CD4-positive, alpha-beta T cell treated with Interleukin-6 for 4 hours (primary cell): Measurements from ENCODE around the gene DOCK2.
A peak's percentile ranks its signal among the peaks of the same experiment; 100 is the strongest.

ENCODE experiments used
- DNase-seq: peaks from one replicate; pipeline ENCODE4 v3.0.0-alpha.2; 2020; ENCODE audit warnings: mixed read lengths

The DOCK2 gene

GRCh38 chr5:170008376-170008775 lies 371.3 kb downstream of the DOCK2 start:
- no peak for DNase-seq

- DNase-seq: no peak
These were observed 373.5 kb downstream of the DOCK2 start for GRCh38 chr5:170010595-170010994.

- no peak for DNase-seq
These were observed 374.7 kb downstream of the DOCK2 start for GRCh38 chr5:170011751-170012150.

DNA sequence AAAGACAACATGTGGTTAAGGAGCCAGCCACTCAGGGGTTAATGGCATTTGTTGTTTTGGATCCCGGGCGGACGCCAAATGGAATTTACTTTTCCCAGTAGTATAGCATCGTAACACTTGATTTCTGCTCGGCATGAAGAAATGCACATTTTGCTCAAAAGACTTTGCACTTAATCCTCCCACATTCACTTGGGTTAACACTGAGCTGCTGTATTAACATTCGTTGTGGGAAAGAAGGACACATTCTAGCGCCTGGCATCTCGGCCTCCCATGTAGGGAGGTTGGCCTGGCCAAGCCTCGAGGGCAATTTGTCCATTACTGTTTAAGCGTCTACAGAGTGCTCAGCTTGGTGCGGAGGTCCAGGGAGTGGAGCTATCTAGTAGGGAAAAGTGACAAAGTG lies 375.5 kb downstream of the DOCK2 start:
- DNase-seq: no peak

DNA sequence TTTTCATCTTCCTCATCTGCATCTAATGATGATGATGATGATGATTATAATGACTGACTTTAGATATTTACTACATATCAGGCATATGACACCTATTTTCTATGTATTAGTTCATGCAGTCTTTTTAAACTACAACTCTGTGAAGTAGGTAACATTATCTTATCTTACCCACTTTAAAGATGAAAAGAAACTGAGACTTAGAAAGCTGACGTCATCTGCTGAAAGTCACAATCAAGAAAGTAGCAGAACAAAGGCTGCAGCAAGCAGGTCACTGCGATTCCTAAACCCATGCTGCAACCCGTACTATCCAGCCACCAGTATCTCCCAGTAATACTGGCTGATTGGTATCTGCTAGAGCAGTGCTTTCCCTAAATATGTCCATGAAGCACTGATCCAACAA lies 383.3 kb downstream of the DOCK2 start:
- no peak for DNase-seq

DNA sequence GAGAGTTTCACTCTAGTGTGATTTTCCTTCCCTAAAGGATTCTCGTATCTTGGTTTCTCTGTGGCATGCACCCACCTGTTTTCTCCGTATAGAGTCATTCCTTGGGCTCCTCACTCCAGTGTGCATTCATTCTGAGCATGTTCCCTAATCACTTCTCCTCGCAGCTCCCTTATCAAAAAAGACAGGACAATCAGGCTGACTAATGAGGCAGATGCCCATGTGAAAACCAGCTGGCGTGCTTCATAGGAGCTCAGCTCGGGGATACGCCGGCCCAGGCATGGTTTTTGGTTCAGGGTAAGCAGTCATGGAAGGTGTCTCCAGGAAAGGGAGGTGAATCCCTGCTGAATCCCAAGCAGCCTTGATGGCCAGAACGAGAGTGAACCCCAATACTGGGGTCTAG lies 384.4 kb downstream of the DOCK2 start:
- no peak for DNase-seq

GRCh38 chr5:170025853-170026252 lies 388.8 kb downstream of the DOCK2 start:
- DNase-seq: no peak

DNA sequence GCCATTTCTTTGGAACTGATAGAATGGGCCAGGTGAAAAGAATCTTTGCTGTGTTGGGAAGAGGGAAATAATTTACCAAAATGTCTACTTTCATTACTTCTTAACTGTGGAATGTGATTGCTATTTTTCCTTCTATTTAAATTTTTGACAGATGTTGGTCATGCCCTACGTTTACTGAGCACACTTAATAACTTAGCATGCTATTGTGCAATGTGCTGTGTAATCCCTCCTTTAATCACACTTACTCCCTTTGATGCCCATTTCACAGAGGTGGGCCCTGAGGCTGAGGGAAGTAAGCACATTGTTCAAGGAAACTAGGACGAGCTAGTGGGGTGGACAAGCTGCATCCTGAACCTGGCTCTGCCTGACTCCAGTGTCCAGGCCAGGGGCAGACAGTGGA lies 391.0 kb downstream of the DOCK2 start:
- DNase-seq: no peak

DNA sequence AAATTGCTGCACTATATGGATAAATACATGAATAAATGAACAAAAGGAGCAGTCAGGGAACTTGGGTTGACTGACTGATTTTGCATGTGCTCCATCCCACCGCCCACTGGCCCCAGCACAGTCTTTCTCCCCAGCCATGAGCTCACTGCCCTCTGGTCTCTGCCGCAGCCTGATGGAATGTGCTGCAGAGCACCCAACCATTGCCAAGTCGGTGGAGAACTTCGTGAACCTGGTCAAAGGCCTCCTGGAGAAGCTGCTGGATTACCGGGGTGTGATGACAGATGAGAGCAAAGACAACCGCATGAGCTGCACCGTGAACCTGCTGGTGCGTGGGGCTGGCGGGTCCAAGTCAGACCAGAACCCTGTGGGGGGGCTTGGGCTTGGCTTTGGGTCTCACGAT lies 397.2 kb downstream of the DOCK2 start:
- DNase-seq: no peak

DNA sequence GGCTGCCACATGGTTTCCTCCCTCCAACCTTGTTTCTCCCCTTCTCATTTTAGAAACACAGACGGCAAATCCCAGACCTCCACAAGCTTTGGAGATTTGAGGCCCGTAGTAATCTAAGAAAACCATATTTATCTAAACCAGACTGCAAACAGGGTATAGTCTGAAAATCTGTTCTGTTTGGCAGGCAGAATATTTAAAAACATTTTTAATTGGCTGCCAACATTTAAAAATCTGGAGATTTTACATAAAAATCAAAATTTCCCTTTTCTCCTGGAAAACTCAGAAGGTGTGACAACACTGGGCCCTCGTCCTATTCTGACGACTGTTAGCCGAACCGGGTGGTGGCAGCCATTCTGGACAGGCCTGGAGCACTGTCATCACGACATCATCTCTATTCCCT lies 401.2 kb downstream of the DOCK2 start:
- no peak for DNase-seq

DNA sequence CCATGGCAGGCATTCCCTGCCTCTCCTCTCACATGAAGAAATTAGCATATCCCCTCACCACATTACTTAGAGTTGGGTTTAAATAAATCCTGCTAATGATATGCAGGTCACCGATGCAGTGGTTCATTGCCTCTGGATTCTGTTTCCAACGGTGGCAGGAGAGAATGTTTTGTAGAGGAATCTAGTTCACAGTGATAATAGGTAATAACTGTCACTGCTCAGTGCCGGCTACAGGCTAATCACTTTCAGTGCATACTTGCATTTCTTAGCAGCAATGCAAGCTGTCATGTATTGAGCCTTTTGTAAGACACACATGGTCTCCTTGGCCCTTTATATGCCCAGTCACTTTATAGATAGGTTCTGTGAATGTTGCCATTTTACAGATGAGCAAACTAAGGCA lies 402.8 kb downstream of the DOCK2 start:
- DNase-seq: no peak

- DNase-seq: no peak
These were observed 409.2 kb downstream of the DOCK2 start for GRCh38 chr5:170046241-170046640.

DNA sequence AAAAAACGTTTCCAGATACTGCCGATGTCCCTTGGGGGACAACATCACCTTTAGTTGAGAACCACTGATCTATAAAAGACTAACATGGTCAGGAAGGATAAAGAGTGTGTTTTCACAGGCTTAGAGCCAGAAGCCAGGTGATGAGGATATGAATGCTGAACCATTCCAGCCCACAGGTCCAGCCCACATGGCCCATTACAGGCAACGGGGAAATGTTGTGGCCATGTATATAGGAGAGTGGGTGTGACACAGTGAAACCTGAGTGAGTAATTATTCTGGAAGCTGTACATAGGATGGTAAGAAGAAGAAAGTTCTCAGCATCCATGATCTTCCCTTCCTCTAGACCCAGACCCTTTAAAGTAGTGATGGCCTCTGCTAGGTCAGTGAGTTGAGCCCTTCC lies 412.6 kb downstream of the DOCK2 start:
- DNase-seq: no peak

GRCh38 chr5:170053896-170054295 lies 416.8 kb downstream of the DOCK2 start:
- no peak for DNase-seq

GRCh38 chr5:170055606-170056005 lies 418.5 kb downstream of the DOCK2 start:
- DNase-seq: no peak

- DNase-seq: no peak
These were observed 419.6 kb downstream of the DOCK2 start for GRCh38 chr5:170056561-170057267.

DNA sequence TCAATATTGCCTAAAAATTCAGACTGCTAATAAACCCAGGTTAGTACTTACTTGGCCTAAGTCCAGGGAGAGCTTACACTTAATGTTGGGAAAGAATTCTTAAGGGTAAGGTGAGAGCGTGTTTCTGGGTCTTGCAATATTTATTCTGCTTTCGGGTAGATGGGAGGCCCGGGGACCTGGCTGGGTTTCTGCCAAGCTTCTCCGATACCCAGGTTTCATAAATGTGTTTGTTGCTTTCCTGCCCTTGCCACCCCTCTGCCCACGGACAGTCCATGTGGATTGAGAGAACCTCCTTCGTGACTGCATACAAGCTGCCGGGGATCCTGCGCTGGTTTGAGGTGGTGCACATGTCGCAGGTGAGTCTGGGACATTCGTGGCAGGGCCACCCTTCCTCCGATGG lies 420.2 kb downstream of the DOCK2 start:
- no peak for DNase-seq

DNA sequence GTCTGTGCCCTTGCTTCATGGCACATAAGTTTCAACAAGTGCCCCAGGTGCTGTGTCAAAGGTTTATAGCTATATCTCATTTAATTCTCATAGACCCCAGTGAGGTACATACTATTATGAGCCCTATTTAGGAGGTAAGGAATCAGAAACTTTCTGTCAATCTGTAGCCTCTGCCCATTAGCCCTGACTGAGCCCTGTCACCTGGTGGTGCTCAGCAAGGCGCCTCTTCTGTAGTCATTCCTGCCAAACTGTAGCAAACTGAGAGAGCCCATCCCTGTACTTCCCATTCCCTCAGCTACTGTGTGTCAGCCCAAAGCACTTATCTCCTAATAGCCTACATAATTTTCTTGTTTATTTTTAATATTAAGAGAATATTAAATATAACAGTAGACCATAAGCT lies 422.1 kb downstream of the DOCK2 start:
- DNase-seq: no peak

DNA sequence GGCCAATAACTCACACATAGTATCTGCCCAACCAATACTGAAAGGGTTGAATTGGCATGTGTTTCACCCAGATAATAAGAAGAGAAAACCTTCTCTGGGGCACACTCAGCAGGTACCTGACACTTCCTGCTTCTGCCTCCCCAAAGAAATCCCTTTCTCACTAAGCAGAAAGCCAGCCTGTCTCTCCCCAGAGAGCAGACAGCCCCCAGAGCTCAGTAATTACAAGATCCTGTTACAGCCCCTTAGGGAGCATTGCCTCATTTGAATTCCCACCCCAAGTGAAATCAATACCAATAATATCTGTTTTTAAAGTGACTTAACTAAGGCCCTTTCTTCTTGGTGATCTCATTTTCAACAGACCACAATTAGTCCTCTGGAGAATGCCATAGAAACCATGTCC lies 430.1 kb downstream of the DOCK2 start:
- DNase-seq: no peak

GRCh38 chr5:170067574-170068170 lies 430.6 kb downstream of the DOCK2 start:
- no peak for DNase-seq

DNA sequence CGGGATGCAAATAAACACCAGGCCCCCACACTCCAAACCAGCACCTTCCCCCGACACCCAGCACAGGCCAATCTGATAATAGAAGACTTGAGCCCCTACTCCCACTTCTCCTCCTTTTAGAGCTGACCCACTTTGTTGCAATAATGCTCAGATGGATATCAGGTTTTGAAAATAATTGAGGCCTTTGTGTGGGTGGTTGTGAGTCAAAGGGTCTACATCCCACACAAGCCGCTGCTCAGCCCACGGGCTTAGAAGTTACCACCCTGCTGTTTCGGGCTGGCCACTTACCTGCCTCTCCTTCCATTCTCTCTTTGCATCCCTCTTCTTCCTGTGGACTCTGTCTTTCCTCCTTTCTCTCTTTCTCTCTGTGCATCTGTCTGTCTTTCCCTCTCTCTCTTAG lies 432.4 kb downstream of the DOCK2 start:
- no peak for DNase-seq

DNA sequence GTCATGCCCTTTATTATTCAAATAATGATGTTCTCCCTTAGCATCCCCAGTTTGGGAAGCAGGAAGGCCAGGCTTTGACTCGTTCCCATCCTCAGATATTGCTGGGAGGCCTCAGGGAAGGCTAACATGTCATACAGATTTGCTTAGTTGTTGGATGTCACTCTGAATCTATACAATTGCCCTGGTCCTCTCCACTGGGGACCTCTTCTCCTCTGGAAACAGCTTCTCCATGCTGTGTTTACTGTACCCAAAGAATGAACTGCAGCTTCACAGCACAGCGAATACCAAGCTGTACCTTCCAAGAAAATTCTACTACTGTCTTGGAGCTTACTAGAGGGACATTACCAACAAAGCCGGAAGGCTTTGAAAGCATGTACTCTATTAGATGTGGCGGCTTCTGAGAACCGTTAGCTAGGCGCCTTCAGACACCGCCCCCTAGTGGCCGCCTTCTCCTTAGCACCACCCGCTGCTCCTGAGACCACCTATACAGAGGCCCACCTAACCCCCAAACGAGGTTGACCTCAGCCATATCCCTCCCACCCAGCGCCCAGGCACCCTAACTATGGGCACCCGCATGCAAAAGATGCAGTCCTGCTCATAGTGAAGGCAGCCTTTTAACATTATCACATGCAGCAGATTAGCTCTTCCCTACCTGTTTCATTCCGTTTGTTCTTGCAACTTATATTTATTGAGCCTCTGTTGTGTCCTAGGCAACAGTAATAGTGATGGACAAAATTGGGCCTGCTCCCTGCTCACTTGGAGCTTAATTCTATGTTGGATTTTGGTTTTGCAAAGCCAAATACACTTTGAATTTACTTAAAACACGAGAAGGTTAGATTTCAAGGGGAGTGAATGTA lies 433.7 kb downstream of the DOCK2 start:
- DNase-seq: peak; percentile 7

DNA sequence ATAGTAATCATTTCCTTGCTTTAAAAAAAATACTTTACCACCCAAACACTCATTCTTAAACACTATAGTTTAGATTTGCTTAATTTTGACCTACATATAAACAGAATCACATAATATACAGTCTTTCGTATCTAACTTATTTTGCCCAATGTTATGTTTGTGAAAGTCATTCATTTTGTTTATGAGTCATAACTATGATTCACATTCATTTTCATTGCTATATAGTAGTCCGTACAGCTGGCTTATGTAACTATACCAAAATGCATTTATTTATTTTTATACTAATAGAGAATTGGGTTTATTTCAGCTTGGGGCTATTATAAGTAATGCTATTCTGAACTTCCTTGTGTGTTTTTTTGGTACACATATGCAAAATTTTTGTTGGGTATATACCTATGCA lies 434.7 kb downstream of the DOCK2 start:
- DNase-seq: no peak

DNA sequence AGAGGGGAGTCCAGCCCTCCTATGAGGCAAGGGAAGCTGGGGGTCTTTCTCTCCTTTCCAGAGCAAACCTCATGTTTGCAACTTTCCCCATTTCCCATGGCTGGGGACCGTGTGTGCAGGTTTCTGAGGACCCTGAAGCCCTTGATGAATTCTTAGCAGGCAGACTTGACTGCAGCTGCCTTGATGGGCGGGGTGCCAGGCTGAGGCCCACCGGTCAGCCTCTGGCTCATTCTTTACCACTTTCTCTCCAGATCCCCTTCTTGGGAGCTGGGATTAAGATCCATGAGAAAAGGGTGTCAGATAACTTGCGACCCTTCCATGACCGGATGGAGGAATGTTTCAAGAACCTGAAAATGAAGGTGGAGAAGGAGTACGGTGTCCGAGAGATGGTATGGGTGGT lies 438.6 kb downstream of the DOCK2 start:
- DNase-seq: no peak
